ENCODE results near the gene PRDM2.
A peak's percentile ranks its signal among the peaks of the same experiment; 100 is the strongest.
"Not testable (repeated sequence)": the region's sequence is repeated elsewhere in the genome, so short reads cannot be mapped to it uniquely, and the experiment has no call there.

PRDM2 gene

GRCh38 chr1:13699936-13700520 lies at the start of gene PRDM2:
TSS of gene PRDM2 (plus strand) at chr1:13700188. CDS start at chr1:13715606, 15,418 bp downstream.
- peak; percentile 63 to 74 for DNase-seq

GRCh38 chr1:13651279-13651678 lies 48.7 kb upstream of the PRDM2 start:
- DNase-seq, result no peak

GRCh38 chr1:13652238-13652637 lies 47.8 kb upstream of the PRDM2 start:
- DNase-seq, result no peak

GRCh38 chr1:13661539-13661938 lies 38.4 kb upstream of the PRDM2 start:
- no peak for DNase-seq

GRCh38 chr1:13662493-13662892 lies 37.5 kb upstream of the PRDM2 start:
- no peak for DNase-seq

GRCh38 chr1:13663969-13664368 lies 36.0 kb upstream of the PRDM2 start:
- DNase-seq, result no peak

GRCh38 chr1:13664451-13664850 lies 35.5 kb upstream of the PRDM2 start:
- DNase-seq, result no peak

- no peak for DNase-seq
Measured at GRCh38 chr1:13666317-13666716, 33.7 kb upstream of the PRDM2 start.

GRCh38 chr1:13667691-13668090 lies 32.3 kb upstream of the PRDM2 start:
- DNase-seq, result no peak

GRCh38 chr1:13674377-13674776 lies 25.6 kb upstream of the PRDM2 start:
- DNase-seq, result no peak

- no peak for DNase-seq
Measured at GRCh38 chr1:13675151-13675651, 24.8 kb upstream of the PRDM2 start.

GRCh38 chr1:13677896-13678295 lies 22.1 kb upstream of the PRDM2 start:
- DNase-seq, result no peak

GRCh38 chr1:13679651-13680050 lies 20.3 kb upstream of the PRDM2 start:
- no peak for DNase-seq

GRCh38 chr1:13680609-13681008 lies 19.4 kb upstream of the PRDM2 start:
- DNase-seq, result not testable (repeated sequence)

- no peak for DNase-seq
Measured at GRCh38 chr1:13681921-13682320, 18.1 kb upstream of the PRDM2 start.

GRCh38 chr1:13682444-13682843 lies 17.5 kb upstream of the PRDM2 start:
- DNase-seq, result no peak

GRCh38 chr1:13683206-13683605 lies 16.8 kb upstream of the PRDM2 start:
- DNase-seq, result no peak

GRCh38 chr1:13687151-13687715 lies 12.8 kb upstream of the PRDM2 start:
- DNase-seq, result no peak

GRCh38 chr1:13693094-13693493 lies 6.9 kb upstream of the PRDM2 start:
- DNase-seq, result not testable (repeated sequence)

GRCh38 chr1:13694886-13695684 lies 4.9 kb upstream of the PRDM2 start:
- no peak for DNase-seq

- DNase-seq, result peak in 1 of 2 donors; percentile 17
Measured at GRCh38 chr1:13697738-13698137, 2.2 kb upstream of the PRDM2 start.

- DNase-seq, result no peak
Measured at GRCh38 chr1:13699510-13699909, 478 bp upstream of the PRDM2 start.

- DNase-seq, result peak; percentile 67 to 75
Measured at GRCh38 chr1:13700521-13701270, 708 bp downstream of the PRDM2 start.

All from CD4-positive, alpha-beta T cell treated with Interferon alpha-2 for 1 hour (primary cell).